Superior temporal gyrus (tissue), 1 donor: ENCODE data around the gene WDR33.
"Not testable (repeated sequence)": the region's sequence is repeated elsewhere in the genome, so short reads cannot be mapped to it uniquely, and the experiment has no call there.

Experiments used
- DNase-seq: peaks from one replicate; pipeline ENCODE4 v3.0.0-alpha.2; 2016; ENCODE audit errors: extremely low spot score

WDR33 gene

DNA sequence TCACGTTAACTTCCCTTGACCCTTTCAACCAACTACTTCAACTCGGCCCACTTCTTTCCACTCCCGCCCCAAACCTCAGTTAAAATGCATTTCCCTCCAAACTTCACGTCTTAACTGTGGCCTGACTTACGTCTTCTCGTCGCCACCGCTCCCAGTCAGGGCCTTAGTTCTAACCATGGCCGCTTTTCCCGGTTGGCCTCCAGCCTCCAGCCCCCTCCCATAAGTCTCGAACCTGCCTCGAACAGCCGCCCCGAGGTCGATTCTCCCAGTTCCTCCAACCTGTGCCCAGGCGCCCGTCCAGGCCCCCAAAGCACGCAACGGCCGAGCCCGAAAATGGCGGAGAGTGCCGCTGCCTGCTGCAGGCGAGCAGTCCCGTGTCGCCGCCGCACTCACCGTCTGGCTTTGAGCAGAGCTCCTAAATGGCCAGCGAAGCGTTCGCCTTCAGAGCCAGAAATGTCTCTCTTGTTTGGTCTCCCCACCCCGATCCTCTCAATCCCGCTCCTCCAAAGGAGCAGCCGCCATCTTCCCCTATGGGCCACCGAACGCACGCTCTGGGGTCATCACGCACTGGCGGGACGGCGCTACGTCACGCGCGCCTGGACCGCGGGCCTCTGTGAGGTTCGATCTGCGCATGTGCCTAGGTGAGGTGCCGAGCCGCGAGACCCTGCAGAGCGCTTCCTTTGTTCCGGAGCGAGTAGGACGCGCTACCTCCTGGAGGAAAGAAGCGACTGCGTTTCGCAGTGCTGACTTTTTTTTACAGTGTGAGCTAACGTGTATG is at the start of gene WDR33:
Gene WDR33 (minus strand): TSS at position 553 of the 778 bp plus-strand sequence. CDS start 40,190 bp downstream, outside the sequence.
- peak; percentile 89 for DNase-seq

DNA sequence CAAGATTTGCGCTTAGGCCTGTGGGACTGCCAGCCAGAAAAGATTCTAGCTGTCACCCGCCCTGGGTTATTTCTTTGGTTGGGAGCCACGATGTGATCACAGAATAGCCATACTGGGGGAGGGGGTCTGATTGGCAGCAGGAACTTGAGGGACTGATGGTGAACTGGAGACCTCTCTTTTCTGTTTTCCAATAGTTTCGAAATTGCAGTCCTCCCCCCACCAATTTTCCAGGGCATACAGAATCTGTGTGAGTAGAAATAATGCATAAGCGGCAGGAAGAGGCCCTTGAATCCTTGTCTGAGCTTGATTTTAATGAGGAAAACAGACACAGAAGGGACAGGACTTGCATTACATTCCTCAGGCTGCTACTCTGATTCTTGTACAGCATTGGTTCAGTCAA is 49.2 kb upstream of the WDR33 start:
- DNase-seq = no peak

GRCh38 chr2:127859712-127860085 is 48.7 kb upstream of the WDR33 start:
- no peak for DNase-seq

DNA sequence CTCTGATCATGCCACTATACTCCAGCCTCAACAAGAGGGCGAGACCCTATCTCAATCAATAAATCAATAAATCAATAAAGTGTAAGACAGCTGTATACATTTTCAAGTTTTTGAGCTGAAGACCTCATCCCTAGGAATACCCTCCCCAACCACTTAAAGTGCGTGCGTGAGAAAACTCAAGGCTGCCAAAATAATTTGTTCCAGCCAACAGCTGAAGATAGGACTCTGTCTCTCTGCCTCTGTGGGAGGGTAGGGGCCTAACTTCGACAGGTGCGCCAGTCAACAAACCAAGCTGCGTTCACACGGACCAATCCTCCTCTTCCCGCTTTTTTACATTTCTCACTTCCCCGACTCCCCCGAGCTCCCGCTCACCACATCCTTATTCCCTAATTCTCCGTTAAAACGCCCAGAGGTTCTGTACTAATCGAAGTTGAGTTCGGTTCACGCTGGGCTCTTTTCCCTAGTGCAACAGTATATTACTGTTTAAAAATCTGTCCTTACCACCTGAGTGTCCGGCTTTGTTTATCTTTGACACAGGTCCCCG is 46.4 kb upstream of the WDR33 start:
- no peak for DNase-seq

GRCh38 chr2:127853671-127854070 is 42.7 kb upstream of the WDR33 start:
- no peak for DNase-seq

GRCh38 chr2:127852388-127852787 is 41.4 kb upstream of the WDR33 start:
- no peak for DNase-seq

DNA sequence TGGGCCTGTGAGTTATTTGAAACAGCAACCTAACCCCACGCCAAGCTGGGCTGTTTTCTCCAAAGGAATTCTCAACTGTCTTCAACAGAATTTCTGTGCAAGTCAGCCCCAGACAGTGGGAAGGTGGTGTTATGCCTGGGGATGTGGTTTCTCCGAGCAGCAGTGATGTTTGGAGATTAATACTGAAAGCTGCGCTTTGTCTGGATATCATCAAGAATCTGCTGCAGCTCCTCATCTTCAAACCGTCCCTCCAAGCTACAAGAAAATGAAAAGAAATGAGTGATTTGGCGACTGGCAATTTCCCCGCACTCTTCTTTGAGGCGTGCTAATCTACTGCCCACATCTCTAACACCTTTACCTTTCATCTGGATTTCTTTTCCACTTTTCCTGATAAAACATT is 37.0 kb upstream of the WDR33 start:
- no peak for DNase-seq

DNA sequence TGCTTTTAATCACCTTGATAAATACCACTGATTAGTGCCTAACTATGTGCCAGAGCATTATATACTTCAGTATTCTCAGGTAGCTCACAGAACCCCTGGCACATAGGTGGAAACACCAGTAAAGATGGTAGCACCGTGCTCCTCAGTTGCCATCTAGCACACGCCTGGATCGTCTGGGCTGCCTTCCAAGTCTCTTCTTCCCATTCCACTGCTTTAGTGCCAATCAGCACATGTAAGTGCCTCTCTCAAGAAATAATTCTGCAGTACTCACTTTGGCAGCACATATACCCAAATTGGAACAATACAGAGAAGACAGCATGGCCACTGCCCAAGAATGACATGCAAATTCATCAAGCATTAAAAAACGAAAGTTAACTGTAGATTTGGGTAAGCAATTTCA is 34.0 kb upstream of the WDR33 start:
- DNase-seq = peak; percentile 54

DNA sequence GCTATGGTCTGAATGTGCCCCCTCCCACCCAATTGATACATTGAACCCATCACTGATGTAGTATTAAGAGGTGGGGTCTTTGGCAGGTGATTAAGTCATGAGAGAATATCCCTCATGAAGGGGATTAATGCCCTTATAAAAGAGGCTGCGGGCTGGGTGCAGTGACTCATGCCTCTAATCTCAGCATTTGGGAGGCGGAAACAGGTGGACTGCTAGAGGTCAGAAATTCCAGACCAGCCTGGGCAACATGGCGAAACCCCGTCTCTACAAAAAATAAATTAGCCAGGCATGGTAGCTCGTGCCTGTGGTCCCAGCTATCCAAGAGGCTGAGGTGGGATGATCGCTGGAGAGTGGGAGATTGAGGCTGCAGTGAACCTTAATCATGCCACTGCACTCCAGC is 32.7 kb upstream of the WDR33 start:
- DNase-seq = no peak

- no peak for DNase-seq
Measured at GRCh38 chr2:127841466-127842178, 30.7 kb upstream of the WDR33 start.

DNA sequence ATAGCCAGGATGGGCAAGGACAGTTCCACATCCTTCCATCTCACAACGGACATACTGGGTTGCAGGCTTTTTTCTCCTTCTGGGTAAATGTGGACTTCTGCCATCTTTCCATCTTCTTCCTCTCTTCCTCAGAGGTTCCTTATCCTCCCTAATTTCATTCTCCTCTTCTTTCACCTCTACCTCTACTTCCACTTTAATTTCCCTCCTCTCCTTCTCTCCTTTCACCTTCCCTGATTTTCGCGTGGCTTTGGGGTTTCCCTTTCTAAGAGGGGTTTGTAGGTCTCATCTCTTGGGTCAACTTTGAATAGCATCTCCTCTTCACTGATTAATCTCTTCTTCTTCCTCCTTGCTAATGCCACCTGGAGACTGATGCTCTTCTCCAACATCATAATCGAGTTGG is 29.9 kb upstream of the WDR33 start:
- no peak for DNase-seq

- DNase-seq = no peak
Measured at GRCh38 chr2:127834951-127835350, 24.0 kb upstream of the WDR33 start.

DNA sequence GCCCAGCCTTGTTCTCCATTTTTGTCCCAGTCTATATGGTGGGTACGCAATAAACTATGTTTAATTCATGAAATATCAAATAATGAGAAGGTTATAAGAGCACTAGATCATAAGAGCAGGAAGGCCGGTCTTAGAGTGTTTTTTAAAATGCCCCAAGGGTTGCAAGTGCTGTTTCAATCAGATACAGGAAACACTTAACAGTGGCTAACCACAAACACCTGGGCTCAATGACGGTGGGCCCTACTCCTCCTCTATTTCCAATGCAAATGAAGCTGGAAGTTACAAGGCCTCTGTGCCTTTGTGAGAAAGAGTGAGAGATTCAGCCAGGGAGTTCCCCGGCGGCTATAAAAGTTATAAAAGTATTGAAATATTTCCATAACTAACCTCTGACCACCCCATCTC is 18.9 kb upstream of the WDR33 start:
- no peak for DNase-seq

DNA sequence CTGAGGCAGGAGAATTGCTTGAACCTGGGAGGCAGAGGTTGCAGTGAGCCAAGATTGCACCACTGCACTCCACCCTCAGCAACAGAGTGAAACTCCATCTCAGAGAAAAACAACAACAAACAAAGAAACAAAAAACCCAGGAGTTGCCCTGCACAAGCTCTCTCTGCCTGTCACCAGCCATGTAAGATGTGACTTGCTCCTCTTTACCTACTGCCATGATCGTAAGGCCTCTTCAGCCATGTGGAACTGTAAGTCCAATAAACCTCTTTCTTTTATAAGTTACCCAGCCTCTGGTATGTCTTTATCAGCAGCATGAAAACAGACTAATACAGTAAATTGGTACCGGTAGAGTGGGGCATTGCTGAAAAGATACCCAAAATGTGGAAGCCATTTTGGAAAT is 15.7 kb upstream of the WDR33 start:
- not testable (repeated sequence) for DNase-seq

DNA sequence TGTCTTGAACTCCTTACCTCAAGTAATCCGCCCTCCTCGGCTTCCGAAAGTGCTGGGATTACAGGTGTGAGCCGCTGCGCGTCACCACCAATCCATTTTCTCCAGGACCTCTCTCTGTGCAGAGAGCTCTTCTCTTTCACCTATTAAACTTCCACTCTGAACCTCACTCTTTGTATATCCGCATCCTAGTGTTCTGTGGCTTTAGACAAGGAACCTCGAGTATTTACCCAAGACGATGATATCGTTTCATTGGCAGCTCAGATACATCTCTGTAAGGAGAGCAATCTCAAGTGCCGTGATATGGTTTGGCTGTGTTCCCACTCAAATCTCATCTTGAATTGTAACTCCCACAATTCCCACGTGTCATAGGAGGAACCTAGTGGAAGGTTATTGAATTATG is 15.1 kb upstream of the WDR33 start:
- DNase-seq = no peak

GRCh38 chr2:127820080-127820668 is 9.2 kb upstream of the WDR33 start:
- no peak for DNase-seq

DNA sequence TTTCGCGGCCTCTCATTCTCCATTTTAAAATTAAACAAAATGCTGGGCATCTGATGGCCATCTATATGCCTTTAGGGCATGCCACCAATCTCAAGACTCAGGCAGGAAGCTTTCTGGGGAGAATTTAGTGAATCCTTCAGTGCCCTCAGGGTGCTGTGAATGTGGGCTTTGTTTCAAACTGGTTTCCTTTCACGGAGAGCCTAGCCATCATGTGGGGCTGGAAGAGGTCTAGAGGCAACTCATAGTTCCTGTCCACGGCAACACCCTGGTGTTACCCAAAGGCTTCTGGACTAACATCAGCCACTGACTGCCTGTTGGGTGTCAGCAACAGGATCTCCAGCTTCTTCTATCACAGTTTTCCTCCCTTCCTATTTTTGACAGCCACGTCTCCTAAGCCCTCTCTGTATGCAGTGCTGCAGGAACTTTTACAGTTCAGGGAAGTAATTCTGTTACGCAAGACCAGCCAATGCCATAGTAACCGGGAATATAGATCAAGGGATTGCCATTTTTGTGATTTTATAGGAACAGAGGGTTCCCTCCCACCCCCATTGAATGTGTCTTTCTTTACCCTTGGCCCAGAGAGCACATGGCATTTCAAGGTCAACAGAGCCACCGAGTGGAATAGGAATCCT is 7.9 kb upstream of the WDR33 start:
- no peak for DNase-seq

DNA sequence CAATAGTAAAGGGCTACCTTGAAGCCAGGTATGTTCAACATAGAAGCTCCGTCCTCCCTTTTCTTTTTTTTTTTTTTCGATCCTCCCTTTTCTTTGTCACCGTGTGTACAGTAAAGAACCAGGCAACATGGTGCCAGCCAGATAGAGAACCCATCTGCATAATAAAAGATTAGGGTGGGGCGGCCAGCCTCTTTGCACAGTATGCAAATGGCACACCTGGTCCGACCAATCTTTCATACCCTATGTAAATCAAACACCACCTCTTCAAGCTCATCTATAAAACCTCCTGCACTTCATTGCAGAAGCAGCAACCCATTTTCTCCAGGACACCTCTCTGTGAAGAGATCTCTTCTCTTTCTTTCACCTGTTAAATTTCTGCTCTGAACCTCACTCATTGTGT is 7.3 kb upstream of the WDR33 start:
- no peak for DNase-seq

DNA sequence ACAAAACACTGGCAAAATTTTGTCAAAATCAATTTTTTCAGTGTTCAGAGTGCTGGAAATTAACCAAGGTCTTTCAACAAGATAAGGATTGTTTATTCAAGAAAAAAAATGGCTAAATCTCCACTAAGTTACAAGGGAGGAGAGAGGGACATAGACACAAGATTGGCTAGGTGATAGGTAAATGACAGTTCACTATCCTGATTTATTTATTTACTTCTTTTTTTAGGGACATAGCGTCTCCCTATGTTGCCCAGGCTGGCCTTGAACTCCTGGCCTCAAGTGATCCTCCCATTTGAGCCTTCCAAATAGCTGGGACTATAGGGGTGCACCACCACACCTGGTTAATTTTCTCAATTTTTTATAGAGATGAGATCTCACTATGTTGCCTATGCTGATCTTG is 3.7 kb upstream of the WDR33 start:
- no peak for DNase-seq

- not testable (repeated sequence) for DNase-seq
Measured at GRCh38 chr2:127812441-127812840, 1.5 kb upstream of the WDR33 start.

GRCh38 chr2:127811397-127812321 is 688 bp upstream of the WDR33 start:
- DNase-seq = peak; percentile 42
